HG02571 (cell line): ENCODE results near the gene HAUS7.

ENCODE experiments used
- ATAC-seq: cut with Tn5 transposase; IDR thresholded peaks from one replicate; pipeline ENCODE4 v1.9.1; 2021; ENCODE audit warnings: mild to moderate bottlenecking, moderate library complexity; ENCODE audit not compliant: unreplicated experiment

Gene HAUS7

DNA sequence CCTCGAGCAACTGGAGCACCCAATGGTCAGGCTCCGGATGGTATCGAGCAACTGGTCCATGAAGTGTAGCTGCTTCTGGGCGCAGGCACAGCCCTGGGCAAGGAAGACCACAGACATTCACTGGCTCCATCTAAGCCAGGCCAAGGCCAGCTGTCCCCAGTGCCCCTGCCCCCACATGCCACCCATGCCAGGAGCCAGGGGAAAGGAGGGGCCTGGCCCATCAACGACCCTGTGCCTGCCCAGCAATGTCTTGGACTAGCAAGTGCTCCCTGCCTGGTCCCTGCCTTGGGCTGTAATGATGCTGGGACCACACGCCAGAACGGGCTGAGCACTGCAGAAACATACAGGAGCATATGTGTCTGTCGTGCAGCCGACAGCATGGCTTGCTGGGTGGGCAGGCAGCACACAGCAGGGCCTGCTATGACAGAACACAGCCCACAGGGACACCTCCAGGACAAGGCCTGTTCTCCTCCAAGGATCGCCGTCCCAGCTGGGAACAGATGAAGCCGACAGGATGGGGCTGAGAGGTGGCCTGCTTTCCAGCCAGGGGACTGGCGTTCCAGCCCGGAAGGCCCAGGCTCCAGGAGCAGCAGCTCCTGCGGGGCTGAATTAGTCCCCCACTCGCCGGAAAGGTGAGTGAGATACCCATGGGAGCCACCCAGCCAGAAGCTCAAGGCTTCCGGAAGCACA, 13.1 kb downstream of the HAUS7 start:
- ATAC-seq = no peak

DNA sequence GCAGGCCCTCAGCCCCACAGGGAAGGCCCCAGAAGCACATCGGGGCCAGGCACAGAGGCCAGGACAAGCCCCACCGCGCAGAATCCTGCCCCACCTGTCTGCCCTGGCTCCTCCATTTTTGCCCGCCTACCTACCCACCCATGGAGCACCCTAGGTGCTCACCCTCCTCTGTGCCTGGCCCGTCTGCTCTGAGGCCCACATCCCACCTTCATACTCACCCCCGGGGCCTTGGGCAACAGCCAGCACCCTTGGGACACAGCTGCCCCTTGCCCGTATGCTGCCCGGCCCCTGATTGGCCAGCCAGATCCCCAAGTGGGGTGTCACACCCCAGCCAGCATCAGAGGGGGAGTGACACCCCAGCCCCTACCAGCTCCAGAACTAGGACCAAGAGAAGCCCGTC, 13.7 kb downstream of the HAUS7 start:
- no peak for ATAC-seq

DNA sequence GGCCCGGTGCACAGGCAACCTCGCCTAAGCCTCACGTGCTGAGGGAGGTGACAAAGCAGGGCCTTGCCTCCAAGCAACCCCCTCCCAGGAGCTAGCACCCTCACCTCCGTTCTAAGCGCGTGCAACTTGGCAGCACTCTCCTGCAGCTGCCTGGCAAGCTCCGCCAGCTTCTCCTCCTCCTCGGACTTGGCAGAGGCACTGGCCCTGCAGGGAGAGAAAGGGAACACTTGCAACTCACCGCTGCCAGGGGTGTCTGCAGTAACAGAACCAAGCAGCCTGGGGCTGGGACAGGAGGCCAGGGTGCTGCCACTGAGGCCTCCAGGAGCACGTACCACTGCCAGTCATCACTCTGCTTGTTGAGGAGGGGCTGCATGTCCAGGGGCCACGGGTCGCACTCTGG, 14.2 kb downstream of the HAUS7 start:
- ATAC-seq = no peak

DNA sequence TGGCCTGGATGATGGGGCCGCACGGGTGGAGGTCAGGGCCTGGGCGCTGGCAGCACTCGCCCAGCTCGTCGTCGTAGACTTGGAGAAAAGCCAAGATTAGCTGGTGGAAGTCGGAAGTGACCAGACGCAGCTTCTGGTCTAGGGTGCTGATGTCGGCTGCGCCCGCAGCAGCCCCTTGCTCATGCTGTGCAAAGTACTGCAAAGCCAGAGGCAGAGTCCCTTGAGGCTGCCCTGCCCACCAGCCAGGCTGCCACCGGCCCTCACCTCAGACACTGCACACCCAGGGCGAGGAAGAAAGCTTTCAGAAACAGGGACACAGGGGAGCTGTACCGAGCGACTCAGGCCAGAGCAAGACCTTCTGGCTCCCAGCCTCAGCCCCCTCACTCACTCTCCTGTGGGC, 14.8 kb downstream of the HAUS7 start:
- no peak for ATAC-seq

DNA sequence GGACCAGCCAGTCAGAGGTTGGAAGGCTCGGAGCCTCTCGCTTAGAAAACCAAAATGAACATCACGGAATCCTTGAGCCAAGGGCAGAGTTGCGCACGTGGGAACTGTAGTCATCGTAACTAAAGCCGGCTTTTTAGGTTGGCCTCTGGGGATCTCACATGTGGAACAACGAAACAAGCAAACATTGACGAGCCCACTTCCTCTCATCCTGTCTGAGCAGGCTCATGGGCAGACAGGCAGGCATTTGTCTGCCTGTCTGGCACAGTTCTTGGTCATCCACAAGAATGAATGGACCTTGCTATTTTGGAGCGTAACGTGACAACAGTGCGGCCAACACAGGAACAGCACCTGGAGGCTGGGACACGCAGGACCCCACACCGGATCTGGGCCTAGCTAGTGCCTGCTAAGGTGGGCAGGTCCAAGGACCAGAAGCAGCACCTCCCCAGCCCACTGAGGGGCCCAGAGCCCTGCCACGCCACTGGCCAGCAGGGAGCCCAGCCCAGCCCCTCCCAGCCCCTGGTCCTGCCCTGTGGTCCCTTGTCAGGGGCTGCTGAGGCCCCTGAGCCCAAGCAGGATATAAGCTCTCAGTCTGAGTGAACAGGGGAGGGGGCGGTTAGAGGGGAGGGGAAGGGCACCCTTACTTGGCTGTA, 15.3 kb downstream of the HAUS7 start:
- no peak for ATAC-seq

DNA sequence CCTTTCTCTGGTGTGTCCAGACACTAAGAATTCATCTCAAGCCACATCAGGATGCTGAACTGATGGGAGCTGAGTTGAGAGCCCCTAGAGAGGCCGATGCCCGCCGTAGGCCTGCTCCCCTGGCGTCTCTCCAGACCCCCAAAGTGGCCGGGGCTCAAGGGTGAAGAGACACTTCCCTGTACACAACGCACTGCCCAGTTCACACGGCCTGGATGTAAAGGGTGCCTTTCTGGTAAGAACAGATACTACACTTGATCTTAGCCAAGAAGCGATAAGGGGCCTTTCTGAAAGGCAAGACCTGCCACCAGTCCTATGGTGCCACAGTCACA, 19.5 kb downstream of the HAUS7 start:
- no peak for ATAC-seq

DNA sequence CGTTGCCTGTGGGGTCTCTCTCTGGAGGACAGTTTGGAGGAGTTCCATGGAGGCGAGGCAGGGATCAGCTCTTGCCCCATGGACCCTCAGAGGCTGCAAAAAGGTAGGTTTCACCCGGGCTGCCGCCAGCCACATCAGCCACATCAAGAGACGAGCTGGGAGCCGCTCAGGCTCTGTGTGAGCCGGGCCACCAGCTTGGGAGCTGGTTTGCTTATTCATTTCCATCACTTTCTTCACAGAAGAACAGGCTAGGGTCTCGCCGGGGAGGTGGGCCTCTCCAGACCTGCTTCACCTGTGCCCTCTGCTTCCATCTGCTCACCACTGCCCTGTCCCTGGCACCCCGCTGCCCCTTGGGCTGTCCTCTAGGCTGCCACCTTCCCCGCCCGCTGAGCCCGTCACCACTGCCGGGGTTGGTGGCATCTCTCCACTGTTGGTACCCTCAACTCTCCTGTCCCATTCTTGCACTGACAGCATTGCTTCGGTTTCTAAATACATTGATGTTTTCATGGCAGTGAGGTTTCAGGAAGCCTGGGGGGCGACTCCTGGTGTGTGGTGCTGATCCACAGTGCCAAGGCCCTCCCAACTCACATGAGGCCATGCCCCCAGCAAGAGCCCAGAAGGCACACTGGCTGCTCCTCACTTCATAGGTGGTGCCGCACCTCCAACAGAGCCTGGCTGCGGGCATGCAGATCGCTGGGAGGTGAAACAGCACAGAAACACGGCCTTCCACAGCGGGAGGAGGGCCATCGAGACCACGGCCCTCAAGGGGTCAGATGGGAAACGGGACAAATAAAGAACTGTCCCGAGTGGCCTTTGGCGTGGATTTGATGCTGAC, 20.0 kb downstream of the HAUS7 start:
- ATAC-seq = no peak

DNA sequence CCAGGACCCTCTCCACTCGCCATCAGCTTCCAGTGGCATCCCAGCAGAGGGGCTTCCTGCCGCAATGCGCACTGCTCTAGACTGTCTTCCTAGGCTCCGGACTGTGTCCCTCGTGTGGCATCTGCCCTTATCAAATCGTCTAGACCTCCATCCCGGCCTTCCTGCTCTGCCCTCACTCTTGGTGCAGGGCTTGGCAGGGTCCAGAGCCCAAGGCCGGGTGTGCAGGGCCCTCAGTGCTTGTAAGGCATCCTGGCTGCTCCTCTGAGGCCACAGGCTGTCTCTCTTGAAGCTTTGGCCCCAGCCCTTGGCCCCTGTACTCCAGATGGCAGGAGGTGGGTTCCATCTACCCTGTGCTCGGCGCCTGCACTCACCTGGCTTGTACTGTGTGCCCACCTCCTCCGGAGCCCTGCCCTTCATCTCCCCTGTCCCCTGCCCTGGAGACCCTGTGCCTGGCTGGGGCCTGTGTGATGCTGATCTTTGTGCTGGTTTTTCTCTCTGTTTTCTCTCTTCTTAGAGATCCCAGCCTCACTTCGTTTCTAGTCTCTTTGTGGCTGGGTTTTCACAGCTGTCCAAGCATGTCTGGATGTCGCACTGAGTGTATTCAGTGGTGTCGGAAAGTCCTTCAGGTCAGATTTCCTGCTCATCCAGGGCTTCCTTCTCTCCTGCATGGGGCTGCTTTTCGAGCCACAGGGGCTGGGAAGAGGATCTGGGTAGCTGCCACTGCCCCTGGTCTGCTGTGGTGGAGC, 20.8 kb downstream of the HAUS7 start:
- ATAC-seq = no peak

DNA sequence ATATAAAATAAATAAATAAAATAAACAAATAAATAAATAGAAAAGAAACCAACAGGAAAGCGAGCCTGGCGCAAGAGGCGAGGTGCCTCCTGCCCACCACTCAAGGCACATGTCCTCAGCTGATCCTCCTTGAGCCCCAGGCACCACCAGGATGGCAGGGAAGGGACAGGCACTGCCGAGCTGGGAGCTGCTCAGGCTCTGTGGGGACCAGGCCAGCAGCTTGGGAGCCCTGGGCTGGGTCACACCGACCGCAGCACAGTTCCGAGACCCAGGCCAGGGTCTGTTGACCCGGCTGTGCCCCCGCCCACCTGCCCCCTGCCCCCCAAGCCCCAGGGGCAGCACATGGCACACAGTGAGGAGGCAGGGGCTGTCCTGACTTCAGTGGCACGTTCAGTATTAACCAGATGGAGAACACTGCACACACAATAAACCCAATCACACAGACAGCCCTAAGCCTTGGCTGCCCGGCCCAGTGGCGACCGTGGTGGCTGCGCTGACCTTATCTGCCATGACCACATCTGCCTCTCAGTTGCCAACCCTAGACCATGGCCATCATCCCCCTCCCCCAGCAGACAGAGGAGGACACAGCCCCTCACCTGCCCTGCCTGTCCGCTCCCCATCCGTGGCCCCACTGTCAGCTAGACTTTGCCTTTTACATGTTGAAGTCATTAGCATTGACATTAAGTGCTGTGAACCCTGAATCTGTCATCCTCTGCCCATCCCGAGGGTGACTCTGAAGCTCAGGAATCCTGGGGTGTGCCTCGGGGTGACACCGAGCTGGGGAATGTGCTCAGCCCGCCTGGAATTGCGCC, 21.6 kb downstream of the HAUS7 start:
- ATAC-seq = no peak

DNA sequence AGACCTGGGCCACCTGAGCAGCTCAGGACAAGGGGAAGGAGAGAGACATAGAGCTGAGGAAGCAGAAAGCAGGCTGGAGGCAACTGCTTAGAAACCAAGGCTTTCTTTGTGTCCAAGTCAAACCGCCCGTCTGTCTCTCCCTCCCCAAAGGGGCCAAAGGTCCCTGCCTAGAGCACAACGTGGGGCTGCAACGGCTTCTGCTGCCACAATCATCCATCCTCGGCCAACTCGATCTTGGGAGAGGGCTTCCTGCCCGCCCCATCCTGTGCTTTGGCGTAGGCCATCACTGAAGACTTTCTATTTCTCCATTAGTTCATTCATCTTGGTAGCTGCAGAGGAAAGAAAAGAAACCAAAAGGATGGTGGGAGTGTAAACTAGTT, 22.8 kb downstream of the HAUS7 start:
- no peak for ATAC-seq

DNA sequence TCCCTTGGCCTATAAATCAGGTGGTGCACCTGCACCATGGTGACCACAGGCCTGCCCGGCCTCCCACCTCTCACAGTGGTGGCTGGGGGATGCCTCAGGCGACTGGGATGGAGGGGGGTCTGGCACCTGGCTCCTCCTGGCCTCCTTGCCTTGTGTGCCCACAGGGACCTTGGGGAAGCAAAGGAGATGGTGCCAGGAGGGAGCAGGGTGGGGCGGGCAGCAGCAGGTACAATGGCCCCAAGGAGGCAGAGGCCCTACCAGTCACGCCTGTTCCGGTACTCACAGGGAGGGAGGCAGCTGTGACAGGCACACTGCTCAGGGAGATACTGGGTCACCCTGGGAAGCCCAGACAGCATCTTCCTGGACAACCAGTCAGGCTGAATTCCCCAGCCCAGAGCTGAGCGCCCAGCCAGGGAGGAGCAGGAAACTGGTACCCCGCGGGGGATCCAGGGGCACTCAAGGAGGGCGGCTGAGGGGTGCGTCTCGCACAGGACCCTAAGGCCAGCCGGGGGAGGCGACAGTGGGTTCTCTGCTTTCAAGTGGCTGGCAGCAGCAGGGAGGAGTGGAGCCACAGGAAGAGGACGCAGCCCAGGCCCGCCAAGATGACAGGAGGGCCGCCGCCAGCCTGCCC, 23.3 kb downstream of the HAUS7 start:
- ATAC-seq = no peak

DNA sequence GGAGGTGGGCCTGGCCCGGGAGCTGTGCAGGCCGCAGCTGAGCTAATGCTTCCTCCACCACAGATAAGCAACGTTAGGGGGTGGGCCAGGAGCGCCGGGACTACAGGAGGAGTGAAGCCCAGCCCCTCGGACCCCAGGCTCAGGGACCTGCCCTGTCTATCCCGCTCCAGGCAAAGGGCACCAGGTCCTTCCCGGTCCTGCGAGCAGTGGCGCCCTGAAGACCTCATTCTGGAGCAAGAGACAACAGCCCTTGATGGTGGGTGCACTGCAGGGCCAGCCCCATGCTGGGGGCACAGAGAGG, 23.8 kb downstream of the HAUS7 start:
- no peak for ATAC-seq

DNA sequence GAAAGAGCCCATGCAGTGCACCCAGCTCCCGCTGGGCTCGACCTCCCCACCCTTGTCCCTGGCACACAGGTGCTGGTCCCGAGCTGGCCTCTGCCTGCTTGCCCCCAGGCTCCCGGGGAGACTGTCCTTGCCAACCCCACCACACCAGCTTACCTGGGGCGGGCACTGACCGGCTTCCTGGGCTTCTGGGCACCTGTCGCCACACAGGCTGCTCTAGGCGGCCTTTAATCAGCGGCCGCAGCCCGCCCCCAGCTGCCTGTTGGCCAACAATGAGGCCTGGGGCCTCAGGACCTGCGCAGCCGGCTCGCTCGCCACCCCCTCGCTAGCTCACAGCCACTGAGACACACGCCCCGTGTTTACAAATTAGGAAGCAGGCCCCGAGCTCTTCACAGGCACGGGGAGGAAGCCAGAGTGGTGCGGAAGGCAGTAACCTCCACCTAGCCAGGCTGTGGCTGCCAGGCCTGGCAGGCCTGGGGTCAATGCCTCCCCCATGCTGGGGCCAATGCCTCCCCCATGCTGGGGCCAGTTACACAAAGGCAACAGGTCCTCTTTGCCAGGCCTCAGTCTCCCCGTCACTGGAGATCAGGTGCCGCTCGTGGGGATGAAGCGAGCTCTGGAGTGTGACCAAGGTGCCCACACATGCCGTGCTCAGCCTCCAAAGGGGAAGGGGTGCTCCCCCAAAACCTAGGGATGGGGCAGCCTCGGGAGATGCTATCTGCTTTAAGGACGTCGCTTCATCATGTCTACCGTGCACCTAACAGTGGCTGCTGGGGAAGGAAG, 24.3 kb downstream of the HAUS7 start, which contains the start of gene TREX2:
Gene TREX2, minus strand, starts transcription at position 201 of the 780 bp plus-strand sequence. CDS start 626 bp downstream, outside the sequence.
- ATAC-seq = no peak

DNA sequence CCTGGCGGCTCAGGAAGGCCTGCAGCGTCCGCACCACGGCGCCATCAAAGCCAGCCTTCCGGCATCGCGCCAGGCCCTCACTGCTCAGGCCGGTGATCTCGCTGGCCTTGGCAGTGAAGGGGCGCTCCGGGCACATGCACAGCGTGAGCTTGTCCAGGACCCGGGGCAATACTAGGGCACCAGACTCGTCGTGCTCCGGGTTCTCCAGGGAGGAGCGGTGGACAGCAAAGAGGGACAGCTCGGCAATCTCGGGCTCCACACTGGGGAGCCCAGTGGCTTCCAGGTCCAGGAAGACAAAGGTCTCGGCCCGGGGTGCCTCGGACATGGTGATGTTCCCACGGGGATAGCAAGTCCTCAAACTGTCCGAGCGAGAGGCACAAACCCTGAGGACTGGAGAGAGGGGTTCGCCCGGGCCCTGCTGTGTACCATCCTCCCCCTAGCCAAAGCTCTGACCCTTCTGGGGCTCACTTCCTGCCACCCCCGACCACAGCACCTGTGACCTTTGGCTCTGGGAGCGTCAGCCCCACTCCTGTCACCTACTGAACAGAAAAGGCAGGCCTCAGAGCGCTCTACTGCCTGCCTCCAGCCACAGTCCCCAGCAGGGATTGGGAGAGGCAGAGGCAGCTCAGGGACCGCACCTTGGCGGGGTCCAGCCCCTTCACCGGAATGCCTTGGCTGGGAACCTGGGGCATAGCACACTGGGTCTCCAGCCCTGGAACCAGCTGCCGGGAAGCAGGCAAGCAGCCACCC, 25.1 kb downstream of the HAUS7 start:
- no peak for ATAC-seq

DNA sequence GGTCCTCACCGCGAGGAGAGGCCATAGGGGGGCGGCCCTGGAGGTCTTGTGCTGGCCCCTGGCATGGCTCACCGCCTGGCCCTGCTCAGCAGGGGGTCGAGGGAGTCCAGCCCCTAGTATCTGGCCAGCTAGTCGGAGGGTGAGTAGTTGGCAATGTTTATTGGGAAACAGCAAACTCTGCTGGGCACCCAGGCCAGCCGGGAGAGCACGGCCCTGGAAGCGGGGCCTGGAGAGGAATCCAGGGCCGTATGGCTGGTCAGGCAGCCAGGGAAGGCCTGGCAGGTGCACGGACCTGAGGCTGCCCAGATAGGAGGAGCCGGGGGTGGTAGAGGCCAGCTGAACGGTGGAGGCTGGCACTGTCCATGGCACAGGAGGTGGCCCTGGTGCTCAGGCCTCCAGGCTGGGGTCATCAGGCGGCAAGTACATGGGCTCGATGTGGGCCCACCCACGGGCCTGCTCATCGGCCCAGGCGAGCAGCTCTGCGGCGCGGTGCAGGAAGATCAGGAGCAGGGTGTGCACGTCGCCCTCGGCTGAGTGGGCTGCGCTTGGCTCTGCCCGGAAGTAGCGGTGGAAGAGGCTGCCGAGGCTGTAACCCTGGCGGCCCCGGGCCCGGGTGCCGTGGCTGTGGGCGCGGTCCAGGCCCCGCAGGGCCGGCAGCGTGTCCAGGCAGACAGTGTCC, 25.9 kb downstream of the HAUS7 start:
- ATAC-seq = no peak

DNA sequence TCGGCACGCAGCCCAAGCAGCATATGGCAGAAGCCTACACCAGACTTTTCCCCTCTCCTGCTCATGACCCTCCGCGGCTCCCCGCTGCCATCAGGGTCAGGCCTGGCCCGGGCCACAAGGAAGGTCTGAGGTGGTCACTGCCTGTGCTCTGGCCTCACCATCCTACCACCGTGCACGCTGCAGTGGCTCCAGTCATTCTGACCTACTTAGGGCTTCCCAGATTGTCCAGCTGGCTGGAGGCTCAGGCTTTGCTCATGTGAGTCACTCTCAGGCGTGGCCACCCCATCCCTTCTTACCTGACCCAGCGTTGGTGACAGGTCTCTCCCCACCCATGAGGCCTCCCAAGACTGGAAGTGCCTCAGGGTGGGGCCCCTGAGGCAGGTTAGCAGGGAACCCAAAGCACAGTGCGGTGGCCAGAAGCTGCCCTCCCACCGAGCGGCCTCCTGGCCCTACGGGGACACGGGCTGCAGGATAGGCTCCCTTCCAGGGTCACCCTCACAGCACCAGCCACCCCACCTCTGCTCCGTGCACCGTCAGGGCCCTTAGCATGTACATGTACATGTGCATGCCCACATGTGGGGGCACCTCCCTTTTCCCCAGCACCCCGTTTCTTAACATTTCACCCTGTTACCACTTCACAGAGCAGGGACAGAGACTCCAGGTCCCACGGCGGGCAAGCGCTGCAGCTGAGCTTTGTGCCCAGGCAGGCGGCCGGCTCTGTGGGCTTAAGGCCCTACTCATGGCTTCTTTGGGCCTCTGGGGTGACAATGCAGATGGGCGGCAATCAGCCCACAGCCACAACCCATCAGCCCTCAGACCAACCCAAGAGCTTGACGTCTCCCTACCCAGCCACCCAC, 26.7 kb downstream of the HAUS7 start:
- no peak for ATAC-seq

DNA sequence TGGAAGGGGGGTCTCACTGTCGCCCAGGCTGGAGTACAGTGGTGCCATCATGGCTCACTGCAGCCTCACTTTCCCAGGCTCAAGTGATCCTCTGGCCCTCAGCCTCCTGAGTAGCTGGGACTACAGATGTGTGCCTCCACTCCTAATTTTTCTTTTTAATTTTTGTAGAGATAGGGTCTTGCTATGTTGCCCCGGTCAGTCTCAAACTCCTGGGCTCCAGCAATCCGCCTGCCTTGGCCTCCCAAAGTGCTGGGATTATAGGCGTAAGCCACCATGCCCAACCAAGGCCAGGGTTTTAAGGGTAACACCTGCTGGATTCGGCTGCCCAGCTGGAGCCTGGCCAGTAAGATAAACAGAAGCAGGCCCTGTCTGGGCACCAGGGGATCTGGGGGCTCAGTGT, 27.9 kb downstream of the HAUS7 start:
- ATAC-seq = no peak
